SH-SY5Y (cell line): ENCODE results near the gene BCLAF1.

ENCODE experiments used
- GATA2 ChIP-seq: IDR thresholded peaks from 2 replicates; pipeline ENCODE4 v1.6.1; 2011; ENCODE audit warnings: mild to moderate bottlenecking, low read depth, low read length
- GATA3 ChIP-seq: IDR thresholded peaks from 2 replicates; pipeline ENCODE4 v1.6.1; 2011; ENCODE audit warnings: low read depth, mild to moderate bottlenecking, low read length, moderate library complexity

BCLAF1 gene

DNA sequence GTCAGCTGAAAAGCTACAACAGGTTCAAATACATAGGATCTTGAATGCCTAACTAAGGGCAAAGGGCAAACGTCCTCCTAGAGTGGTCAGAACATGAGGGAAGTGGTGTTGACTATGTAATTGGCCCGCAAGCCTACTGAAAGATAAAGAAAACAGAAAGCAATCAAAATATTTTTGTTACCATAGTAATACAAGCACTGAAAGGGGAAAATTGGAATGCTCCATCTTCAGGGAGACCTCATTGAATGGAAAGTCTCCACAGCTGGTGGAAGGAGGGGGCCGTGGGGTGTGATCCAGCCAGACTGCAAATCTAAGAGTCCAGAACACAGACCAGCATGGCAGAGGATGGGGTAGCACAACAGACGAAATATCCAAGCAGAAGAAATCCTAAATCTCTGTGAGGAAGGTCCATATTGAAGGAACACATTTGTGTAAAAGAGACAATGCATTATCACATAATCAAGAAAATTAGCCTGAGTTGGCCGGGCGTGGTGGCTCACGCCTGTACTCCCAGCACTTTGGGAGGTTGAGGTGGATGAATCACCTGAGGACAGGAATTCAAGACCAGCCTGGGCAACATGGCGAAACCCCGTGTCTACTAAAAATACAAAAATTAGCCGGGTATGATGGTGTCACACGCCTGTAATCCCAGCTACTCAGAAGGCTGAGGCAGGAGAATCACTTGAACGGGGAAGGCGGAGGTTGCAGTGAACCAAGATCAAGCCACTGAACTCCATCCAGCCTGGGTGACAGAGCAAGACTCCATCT lies 79.1 kb downstream of the BCLAF1 start:
- TF ChIP-seq GATA2: no peak
- TF ChIP-seq GATA3: no peak

DNA sequence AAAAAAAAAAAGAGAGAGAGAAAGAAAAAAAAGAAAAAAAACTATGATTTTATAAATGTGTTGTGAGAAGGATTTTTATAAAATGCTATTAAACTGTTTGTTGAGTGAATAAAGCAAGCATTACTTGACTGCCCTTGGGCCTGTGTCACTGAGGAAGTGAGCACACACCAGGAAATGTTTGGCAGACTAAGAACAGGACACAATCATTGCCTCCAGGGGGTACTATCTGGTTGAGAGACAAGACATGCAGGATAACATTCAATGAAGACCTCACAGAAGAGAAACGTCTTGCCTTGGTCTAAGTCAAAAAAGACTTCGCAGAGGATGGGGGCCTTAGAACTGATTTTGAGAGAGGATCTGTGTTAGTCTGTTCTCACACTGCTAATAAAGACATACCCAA lies 80.2 kb downstream of the BCLAF1 start:
- TF ChIP-seq GATA2 (no peak), GATA3 (no peak)

DNA sequence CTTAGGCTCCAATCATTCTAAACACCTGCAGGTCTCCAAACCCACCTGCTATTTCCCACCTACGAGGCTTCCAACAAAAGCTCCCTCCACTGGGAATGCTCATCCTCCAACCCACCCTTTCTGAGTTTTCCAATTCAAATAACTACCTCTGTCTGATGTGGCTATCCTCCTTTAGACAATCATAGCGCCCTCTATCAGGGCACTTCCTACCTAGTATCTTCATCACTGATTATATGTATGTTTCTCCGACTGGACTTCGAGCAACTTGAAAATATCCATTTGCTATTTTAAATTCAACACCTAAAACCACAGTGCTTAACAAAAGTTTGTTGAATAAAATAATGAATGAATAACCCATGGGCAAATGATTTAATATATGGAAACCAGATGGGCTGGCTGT lies 80.9 kb downstream of the BCLAF1 start:
- TF ChIP-seq GATA2 (no peak), GATA3 (no peak)
